Endothelial cell of hepatic sinusoid (primary cell): Measurements from ENCODE around the gene CCDC116.
"Not testable (repeated sequence)": the region's sequence is repeated elsewhere in the genome, so short reads cannot be mapped to it uniquely, and the experiment has no call there.

ENCODE experiments used
- in situ Hi-C: cut with HindIII; loops from 2 replicates; pipeline ENCODE4 v1.10.0; 2017; ENCODE audit warnings: low sequenced_read_pairs

CCDC116 gene

GRCh38 chr22:21651521-21652009 lies 19.0 kb downstream of the CCDC116 start:
- in situ Hi-C loops = no loop called here

GRCh38 chr22:21652010-21652546 lies 19.5 kb downstream of the CCDC116 start:
- in situ Hi-C loops = no loop called here

- in situ Hi-C loops = no loop called here
Observed at GRCh38 chr22:21652547-21653545, 20.3 kb downstream of the CCDC116 start.

- in situ Hi-C loops = no loop called here
Observed at GRCh38 chr22:21657020-21657359, 24.4 kb downstream of the CCDC116 start.

- in situ Hi-C loops = no loop called here
Observed at GRCh38 chr22:21657360-21658032, 24.9 kb downstream of the CCDC116 start.

GRCh38 chr22:21659864-21660525 lies 27.4 kb downstream of the CCDC116 start:
- in situ Hi-C loops = no loop called here

GRCh38 chr22:21660904-21661303 lies 28.3 kb downstream of the CCDC116 start:
- in situ Hi-C loops = no loop called here

GRCh38 chr22:21661991-21662390 lies 29.4 kb downstream of the CCDC116 start:
- in situ Hi-C loops = no loop called here

GRCh38 chr22:21663738-21664137 lies 31.2 kb downstream of the CCDC116 start:
- in situ Hi-C loops = no loop called here

- in situ Hi-C loops = no loop called here
Observed at GRCh38 chr22:21665047-21665851, 32.7 kb downstream of the CCDC116 start.

- in situ Hi-C loops = no loop called here
Observed at GRCh38 chr22:21666786-21667185, 34.2 kb downstream of the CCDC116 start.

- in situ Hi-C loops = no loop called here
Observed at GRCh38 chr22:21669026-21669425, 36.5 kb downstream of the CCDC116 start.

- in situ Hi-C loops = no loop called here
Observed at GRCh38 chr22:21672107-21672629, 39.6 kb downstream of the CCDC116 start.

- in situ Hi-C loops = no loop called here
Observed at GRCh38 chr22:21673534-21674321, 41.2 kb downstream of the CCDC116 start.

- in situ Hi-C loops = no loop called here
Observed at GRCh38 chr22:21674638-21675245, 42.2 kb downstream of the CCDC116 start.

- in situ Hi-C loops = no loop called here
Observed at GRCh38 chr22:21677606-21678443, 45.3 kb downstream of the CCDC116 start.

- in situ Hi-C loops = not testable (repeated sequence)
Observed at GRCh38 chr22:21678842-21679241, 46.3 kb downstream of the CCDC116 start.

GRCh38 chr22:21679383-21679782 lies 46.8 kb downstream of the CCDC116 start:
- in situ Hi-C loops = no loop called here
